HepG2 (cell line): ENCODE results near the gene GSPT1.

Source experiments
- CTCF ChIP-seq: sonication (generic); formaldehyde crosslinking; IDR thresholded peaks from 2 replicates; pipeline ENCODE4 v1.5.0; 2020; ENCODE audit warnings: mild to moderate bottlenecking, missing genetic modification reagents, moderate library complexity
- JUND ChIP-seq: sonication (generic); formaldehyde crosslinking; IDR thresholded peaks from 2 replicates; pipeline ENCODE4 v1.8.0; 2022; ENCODE audit warnings: mild to moderate bottlenecking, missing genetic modification reagents
- POLR2A ChIP-seq, 2 experiments: IDR thresholded peaks; 2 replicates each; pipeline ENCODE4 v1.6.1; 2011; ENCODE audit warnings: low read depth in 2 of 2, low read length in 2 of 2, mild to moderate bottlenecking in 1 of 2, moderate library complexity in 1 of 2; ENCODE audit not compliant: insufficient read depth in 1 of 2
- RFX5 ChIP-seq: IDR thresholded peaks from 2 replicates; pipeline ENCODE4 v1.6.1; 2011; ENCODE audit warnings: low read depth, low read length, improper control_type of control experiment
- SNAPC5 ChIP-seq: sonication (generic); formaldehyde crosslinking; IDR thresholded peaks from 2 replicates; pipeline ENCODE4 v1.8.1; 2023; ENCODE audit warnings: mild to moderate bottlenecking, missing genetic modification reagents, borderline replicate concordance
- ZNF441 ChIP-seq: sonication (generic); formaldehyde crosslinking; IDR thresholded peaks from 2 replicates; pipeline ENCODE4 v1.7.0; 2021; ENCODE audit warnings: missing genetic modification reagents, borderline replicate concordance

- TF ChIP-seq CTCF (CRISPR knock-in tag) (no peak), ZNF441 (no peak), POLR2A (IDR thresholded peaks at IDR 0.05; ENCODE audit: insufficient read depth in 1 of 2, low read depth in 2 of 2, low read length in 2 of 2) (no peak), JUND (CRISPR knock-in tag) (no peak), SNAPC5 (no peak), RFX5 (no peak)
Measured at GRCh38 chr16:11876306-11876705, 39.5 kb downstream of the GSPT1 start.
